IPS DF 6.9 (cell line): ENCODE data around the gene CACTIN.
A peak's percentile ranks its signal among the peaks of the same experiment; 100 is the strongest.

Source experiments
- DNase-seq: peaks from one replicate; pipeline ENCODE4 v3.0.0-alpha.2; 2013; ENCODE audit warnings: low read depth, low spot score
- H3K27ac ChIP-seq: one replicate; pipeline ENCODE4 v1.5.1; 2013; ENCODE audit warnings: low read length, control low read depth
- H3K27me3 ChIP-seq: 2 replicates; pipeline ENCODE4 v1.6.1; 2013; ENCODE audit warnings: mild to moderate bottlenecking, low read length; ENCODE audit not compliant: control insufficient read depth, insufficient read depth
- H3K36me3 ChIP-seq: 2 replicates; pipeline ENCODE4 v1.6.1; 2013; ENCODE audit warnings: low read length; ENCODE audit not compliant: control insufficient read depth, insufficient read depth
- H3K4me1 ChIP-seq: 2 replicates; pipeline ENCODE4 v1.6.1; 2013; ENCODE audit warnings: low read length; ENCODE audit not compliant: control insufficient read depth, insufficient read depth
- H3K4me3 ChIP-seq: 2 replicates; pipeline ENCODE4 v1.5.1; 2013; ENCODE audit warnings: mild to moderate bottlenecking, low read length
- H3K9me3 ChIP-seq: 2 replicates; pipeline ENCODE4 v1.6.1; 2013; ENCODE audit warnings: low read length, inconsistent platforms; ENCODE audit not compliant: control insufficient read depth, insufficient read depth
- WGBS: extraction: QIAGEN DNeasy Blood & Tissue Kit; methylation state at CpG from one replicate; pipeline ENCODE4 v1.1.7; 2013; ENCODE audit warnings: mixed read lengths, missing lambda C conversion rate; ENCODE audit not compliant: insufficient read length, insufficient coverage; 5-methylcytosine and 5-hydroxymethylcytosine counted together

CACTIN gene

GRCh38 chr19:3607303-3608078, 19.1 kb downstream of the CACTIN start:
- no peak for DNase-seq
- Histone ChIP-seq H3K36me3 (peaks cover 13% of the 10 kb centered on the region), H3K9me3 (no peaks in the 10 kb centered on the region), H3K27me3 (peaks cover 3% of the 10 kb centered on the region; the same call in 1 of the 2 replicates), H3K4me1 (no peaks in the 10 kb centered on the region), H3K27ac (no peak overlapping the region), H3K4me3 (peak overlapping the region; percentile 39; the same call in 1 of the 2 replicates)
- WGBS = no CpG with 5 or more reads among the region's 22 CpGs

- no CpG with 5 or more reads among the region's 46 CpGs for WGBS
- Histone ChIP-seq H3K4me1 (no peaks in the 10 kb centered on the region), H3K36me3 (peaks cover 8% of the 10 kb centered on the region), H3K9me3 (no peaks in the 10 kb centered on the region), H3K4me3 (peak within 1 kb of the TSS; percentile 39; the same call in 1 of the 2 replicates), H3K27me3 (peaks cover 3% of the 10 kb centered on the region; the same call in 1 of the 2 replicates), H3K27ac (no peak within 1 kb of the TSS)
- DNase-seq = no peak
These were observed 19.8 kb downstream of the CACTIN start, which contains the start of gene TBXA2R for GRCh38 chr19:3606690-3607289. Gene TBXA2R (minus strand): TSS chr19:3606875. CDS start chr19:3600634, 6,241 bp downstream.

DNA sequence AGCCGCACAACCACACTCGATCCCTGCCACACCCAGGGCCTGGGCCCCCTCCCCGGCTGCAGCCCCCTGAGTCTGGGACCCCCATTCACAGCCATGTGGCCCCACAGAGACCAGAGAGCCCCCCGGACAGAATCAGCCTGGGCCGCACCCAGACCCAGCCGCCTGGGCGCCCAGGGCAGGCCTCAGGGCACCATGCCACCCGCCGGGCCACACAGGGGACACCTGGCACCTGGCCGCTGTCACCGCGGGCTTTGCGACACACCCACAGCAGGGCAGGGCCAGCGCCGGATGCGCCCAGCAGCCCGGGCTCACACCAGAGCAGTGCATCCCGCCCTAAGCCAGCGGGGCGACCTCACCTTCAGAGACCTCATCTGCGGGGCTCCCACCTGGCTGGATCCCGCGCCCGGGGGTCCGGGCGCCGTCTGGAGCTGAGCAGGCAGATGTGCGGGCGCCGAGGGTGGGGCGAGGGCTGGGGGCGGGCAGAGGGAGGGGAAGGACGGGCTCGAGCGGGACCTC, 20.4 kb downstream of the CACTIN start:
- WGBS = no CpG with 5 or more reads among the region's 35 CpGs
- H3K4me1 ChIP-seq = no peaks in the 10 kb centered on the region
- no peak overlapping the region for H3K27ac ChIP-seq
- H3K36me3 ChIP-seq = peaks cover 3% of the 10 kb centered on the region; the same call in 1 of the 2 replicates
- peak overlapping the region; percentile 39; the same call in 1 of the 2 replicates for H3K4me3 ChIP-seq
- H3K9me3 ChIP-seq = no peaks in the 10 kb centered on the region
- no peak for DNase-seq
- H3K27me3 ChIP-seq = peaks cover 3% of the 10 kb centered on the region; the same call in 1 of the 2 replicates

- no peaks in the 10 kb centered on the region for H3K9me3 ChIP-seq
- no peak for DNase-seq
These were observed 20.8 kb downstream of the CACTIN start for GRCh38 chr19:3605770-3606169.

DNA sequence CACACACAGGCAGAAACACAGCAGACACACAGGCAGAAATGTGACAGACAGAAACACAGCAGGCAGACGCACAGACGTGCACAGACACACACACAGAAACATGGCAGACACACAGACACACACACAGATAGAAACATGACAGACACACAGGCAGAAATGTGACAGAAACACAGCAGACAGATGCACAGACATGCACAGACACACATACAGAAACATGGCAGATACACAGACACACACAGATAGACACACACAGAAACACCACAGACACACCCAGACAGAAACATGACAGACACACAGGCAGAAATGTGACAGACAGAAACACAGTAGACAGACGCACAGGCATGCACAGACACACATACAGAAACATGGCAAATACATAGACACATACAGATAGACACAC, 21.2 kb downstream of the CACTIN start:
- no CpG with 5 or more reads among the region's 3 CpGs for WGBS
- Histone ChIP-seq H3K4me1 (no peaks in the 10 kb centered on the region), H3K4me3 (no peak overlapping the region)

More at GRCh38 chr19:3605770-3606169, 20.8 kb downstream of the CACTIN start:
- WGBS = no CpG with 5 or more reads among the region's 5 CpGs
- H3K36me3 ChIP-seq = no peaks in the 10 kb centered on the region; the same call in 1 of the 2 replicates
- H3K4me1 ChIP-seq = no peaks in the 10 kb centered on the region
- no peak overlapping the region for H3K27ac ChIP-seq
- H3K4me3 ChIP-seq = no peak overlapping the region
- peaks cover 3% of the 10 kb centered on the region; the same call in 1 of the 2 replicates for H3K27me3 ChIP-seq

GRCh38 chr19:3604987-3605343, 21.6 kb downstream of the CACTIN start:
- H3K27ac ChIP-seq = no peak overlapping the region
- H3K4me1 ChIP-seq = no peaks in the 10 kb centered on the region
- peaks cover 3% of the 10 kb centered on the region; the same call in 1 of the 2 replicates for H3K27me3 ChIP-seq
- no peaks in the 10 kb centered on the region for H3K9me3 ChIP-seq
- no peak overlapping the region for H3K4me3 ChIP-seq
- no CpG with 5 or more reads among the region's 11 CpGs for WGBS
- no peak for DNase-seq
- no peaks in the 10 kb centered on the region; the same call in 1 of the 2 replicates for H3K36me3 ChIP-seq

More for the DNA sequence above, 21.2 kb downstream of the CACTIN start:
- no peak overlapping the region for H3K27ac ChIP-seq
- no peaks in the 10 kb centered on the region; the same call in 1 of the 2 replicates for H3K36me3 ChIP-seq
- no peaks in the 10 kb centered on the region for H3K9me3 ChIP-seq
- peaks cover 3% of the 10 kb centered on the region; the same call in 1 of the 2 replicates for H3K27me3 ChIP-seq
- no peak for DNase-seq

DNA sequence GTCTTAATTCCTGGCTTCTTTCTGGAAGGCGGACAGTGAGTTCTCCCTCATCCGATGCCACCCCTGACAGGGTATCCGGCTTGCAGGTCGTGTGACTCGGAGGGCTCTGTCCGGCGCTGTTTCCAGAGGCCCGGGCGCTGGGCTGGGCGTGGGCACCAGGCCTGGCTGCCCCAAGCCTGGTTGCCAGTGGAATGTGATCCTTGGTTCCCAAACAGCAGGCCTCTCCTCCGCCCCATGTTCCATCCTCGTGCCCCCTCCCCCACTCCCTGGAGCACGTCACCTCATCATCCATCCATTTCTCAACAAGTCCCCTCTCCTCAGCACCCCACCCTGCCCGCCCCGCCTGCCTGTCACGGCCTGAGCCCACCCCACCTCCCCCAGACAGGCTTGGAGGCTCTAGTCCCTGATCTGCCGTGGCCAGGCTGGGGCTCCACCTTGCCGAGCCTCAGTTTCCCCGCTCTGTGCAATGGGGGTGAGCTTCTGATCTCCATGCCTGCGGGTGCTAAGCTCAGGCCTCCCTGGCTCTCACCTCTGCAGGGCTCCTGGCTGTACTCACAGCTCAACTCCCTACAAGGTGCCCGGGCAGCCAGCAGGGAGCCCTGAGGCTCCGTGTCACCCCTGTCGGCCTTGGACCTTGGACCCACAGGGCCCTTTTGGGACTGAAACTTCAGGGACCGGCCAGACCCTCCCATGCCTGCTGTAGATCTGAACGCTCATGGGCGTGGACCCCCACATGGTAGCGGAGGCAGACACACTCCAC, 22.2 kb downstream of the CACTIN start:
- H3K4me1 ChIP-seq = no peaks in the 10 kb centered on the region
- H3K9me3 ChIP-seq = no peaks in the 10 kb centered on the region
- no peak overlapping the region for H3K27ac ChIP-seq
- H3K36me3 ChIP-seq = no peaks in the 10 kb centered on the region; the same call in 1 of the 2 replicates
- peaks cover 3% of the 10 kb centered on the region; the same call in 1 of the 2 replicates for H3K27me3 ChIP-seq
- no peak overlapping the region for H3K4me3 ChIP-seq
- whole genome bisulfite sequencing = no CpG with 5 or more reads among the region's 27 CpGs
- no peak for DNase-seq

DNA sequence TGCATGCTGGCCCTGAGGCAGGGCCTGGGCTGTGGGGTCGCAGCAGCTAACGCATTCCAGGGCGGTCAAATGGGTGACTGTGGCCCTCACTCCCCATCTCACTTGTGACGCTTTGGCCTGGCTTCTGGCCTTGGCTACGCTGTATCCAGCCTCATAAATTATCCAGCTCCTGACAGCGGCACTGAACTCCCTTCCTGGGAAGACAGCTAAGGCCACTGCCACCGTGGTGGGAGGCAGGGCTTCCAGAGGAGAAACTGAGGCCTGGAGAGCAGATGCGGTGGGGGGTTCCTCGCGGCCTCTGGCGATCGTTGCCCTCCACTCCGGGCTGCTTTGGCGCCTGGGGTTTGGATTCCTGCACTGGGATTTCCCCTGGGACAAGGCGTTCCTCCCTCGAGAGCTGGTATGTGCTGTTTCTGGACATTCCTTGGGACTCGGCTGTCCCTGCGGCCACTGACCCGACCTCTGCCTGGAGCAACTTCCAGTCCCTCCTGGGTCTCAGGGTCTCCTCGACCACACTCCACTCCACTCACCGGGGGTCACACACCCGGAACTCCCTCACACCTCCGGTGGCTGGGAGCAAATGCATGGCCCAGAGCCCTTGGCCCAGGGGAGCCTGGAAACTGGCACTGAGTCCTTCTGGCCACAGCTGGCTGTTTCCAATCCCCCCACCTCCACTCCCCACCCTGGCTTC, 23.3 kb downstream of the CACTIN start:
- WGBS = no CpG with 5 or more reads among the region's 23 CpGs

DNA sequence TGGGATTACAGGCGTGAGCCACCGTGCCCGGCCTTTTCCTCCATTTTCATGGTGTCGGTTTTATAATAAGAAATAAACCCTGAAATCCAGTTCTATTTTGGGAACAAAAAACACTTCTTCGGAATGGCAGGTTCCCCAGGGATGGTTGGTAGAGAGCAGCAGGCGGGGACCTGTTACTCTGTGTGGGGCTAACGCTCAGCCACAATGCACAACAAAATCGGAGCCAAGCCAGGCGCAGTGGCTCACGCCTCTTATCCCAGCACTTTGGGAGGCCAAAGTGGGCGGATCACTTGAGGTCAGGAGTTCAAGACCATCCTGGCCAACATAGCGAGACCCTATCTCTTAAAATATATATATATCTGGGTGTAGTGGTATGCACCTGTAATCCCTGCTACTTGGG, 25.6 kb downstream of the CACTIN start:
- no peak overlapping the region for H3K27ac ChIP-seq
- no peaks in the 10 kb centered on the region for H3K4me1 ChIP-seq
- H3K27me3 ChIP-seq = peaks cover 3% of the 10 kb centered on the region; the same call in 1 of the 2 replicates
- DNase-seq = no peak
- no peaks in the 10 kb centered on the region for H3K9me3 ChIP-seq
- no CpG with 5 or more reads among the region's 12 CpGs for WGBS
- no peaks in the 10 kb centered on the region; the same call in 1 of the 2 replicates for H3K36me3 ChIP-seq
- H3K4me3 ChIP-seq = no peak overlapping the region

More for the DNA sequence above, 23.3 kb downstream of the CACTIN start:
- no peak overlapping the region for H3K27ac ChIP-seq
- H3K9me3 ChIP-seq = no peaks in the 10 kb centered on the region
- DNase-seq = no peak
- H3K27me3 ChIP-seq = peaks cover 3% of the 10 kb centered on the region; the same call in 1 of the 2 replicates
- no peaks in the 10 kb centered on the region; the same call in 1 of the 2 replicates for H3K36me3 ChIP-seq
- H3K4me1 ChIP-seq = no peaks in the 10 kb centered on the region
- no peak overlapping the region for H3K4me3 ChIP-seq
